ENCODE measurements around the gene PRKAG2.
"Not testable (repeated sequence)": the region's sequence is repeated elsewhere in the genome, so short reads cannot be mapped to it uniquely, and the experiment has no call there.

DNA sequence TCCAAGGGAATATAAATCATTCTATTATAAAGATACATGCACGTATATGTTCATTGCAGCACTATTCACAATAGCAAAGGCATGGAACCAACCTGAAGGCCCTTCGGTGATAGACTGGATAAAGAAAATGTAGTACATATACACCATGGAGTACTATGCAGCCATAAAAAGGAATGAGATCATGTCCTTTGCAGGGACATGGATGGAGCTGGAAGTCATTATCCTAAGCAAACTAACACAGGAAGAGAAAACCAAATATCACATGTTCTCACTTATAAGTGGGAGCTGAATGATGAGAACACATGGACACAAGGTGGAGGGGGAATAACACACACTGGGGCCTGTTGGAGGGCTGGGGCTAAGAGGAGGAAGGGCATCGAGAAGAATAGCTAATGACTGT is 30.2 kb upstream of the PRKAG2 start:
- not testable (repeated sequence) for TF ChIP-seq CTCF, POLR2A (IDR thresholded peaks at IDR 0.05)
